Measurements from ENCODE around the gene ATXN3. TPM values are rescaled to one million over a fixed set of nuclear protein-coding genes. Genes with fewer than 3 reads are reported as not detected.

The ATXN3 gene
- total RNA-seq (40.6 and 63.3 TPM in 2 replicates), polyA plus RNA-seq (21.0 and 34.1 TPM in 2 replicates), polyA minus RNA-seq (ENCODE audit: low replicate concordance) (2.0 and 10.4 TPM in 2 replicates)
- 19.3 and 28.2 TPM in 2 replicates for polyA plus RNA-seq (2012)

GRCh38 chr14:92106143-92106926 lies at the start of gene ATXN3:
TSS of gene ATXN3 (minus strand) at chr14:92106582. CDS start at chr14:92106552, 30 bp downstream.
- Histone ChIP-seq H3K36me3 (ENCODE audit: control insufficient read depth, insufficient read depth, low read length) (no peaks in the 10 kb centered on the region), H3K9me3 (ENCODE audit: control insufficient read depth, insufficient read depth, low read depth, low read length) (no peaks in the 10 kb centered on the region), H3K27me3 (ENCODE audit: control insufficient read depth, insufficient read depth, low read length) (no peaks in the 10 kb centered on the region), H3K4me1 (ENCODE audit: control insufficient read depth, extremely low read depth, insufficient read depth, low read length) (peaks cover 4% of the 10 kb centered on the region), H4K20me1 (ENCODE audit: control insufficient read depth, extremely low read depth, insufficient read depth, low read length) (no peaks in the 10 kb centered on the region), H3K9ac (ENCODE audit: insufficient read depth, low read length) (peak within 1 kb of the TSS; percentile 86), H2AFZ (ENCODE audit: low read length) (peak within 1 kb of the TSS; percentile 66), H3K79me2 (ENCODE audit: control insufficient read depth, insufficient read depth, low read length) (peaks cover 20% of the 10 kb centered on the region), H3K4me2 (ENCODE audit: extremely low read depth, insufficient read depth, low read length) (peak within 1 kb of the TSS; percentile 69), H3K4me3 (replicated peaks in 1 of 4; ENCODE audit: control extremely low read depth in 1 of 4, insufficient read depth in 1 of 4, low read depth in 3 of 4, low read length in 4 of 4) (peak within 1 kb of the TSS; percentile 72 to 98 (median 82)), H3K27ac (ENCODE audit: insufficient read depth, low read length) (peak within 1 kb of the TSS; percentile 91)
- DNase-seq (ENCODE audit: low read depth in 2 of 2), result peak; percentile 99
- TF ChIP-seq, protein P1, sequence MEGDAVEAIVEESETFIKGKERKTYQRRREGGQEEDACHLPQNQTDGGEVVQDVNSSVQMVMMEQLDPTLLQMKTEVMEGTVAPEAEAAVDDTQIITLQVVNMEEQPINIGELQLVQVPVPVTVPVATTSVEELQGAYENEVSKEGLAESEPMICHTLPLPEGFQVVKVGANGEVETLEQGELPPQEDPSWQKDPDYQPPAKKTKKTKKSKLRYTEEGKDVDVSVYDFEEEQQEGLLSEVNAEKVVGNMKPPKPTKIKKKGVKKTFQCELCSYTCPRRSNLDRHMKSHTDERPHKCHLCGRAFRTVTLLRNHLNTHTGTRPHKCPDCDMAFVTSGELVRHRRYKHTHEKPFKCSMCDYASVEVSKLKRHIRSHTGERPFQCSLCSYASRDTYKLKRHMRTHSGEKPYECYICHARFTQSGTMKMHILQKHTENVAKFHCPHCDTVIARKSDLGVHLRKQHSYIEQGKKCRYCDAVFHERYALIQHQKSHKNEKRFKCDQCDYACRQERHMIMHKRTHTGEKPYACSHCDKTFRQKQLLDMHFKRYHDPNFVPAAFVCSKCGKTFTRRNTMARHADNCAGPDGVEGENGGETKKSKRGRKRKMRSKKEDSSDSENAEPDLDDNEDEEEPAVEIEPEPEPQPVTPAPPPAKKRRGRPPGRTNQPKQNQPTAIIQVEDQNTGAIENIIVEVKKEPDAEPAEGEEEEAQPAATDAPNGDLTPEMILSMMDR (conservative IDR thresholded peaks at IDR 0.05 in 1 of 2, IDR thresholded peaks at IDR 0.05 in 1 of 2; ENCODE audit: low read depth in 1 of 2, low read length in 2 of 2), result peak; percentile 63 to 83
- no peak for TF ChIP-seq EZH2 (IDR thresholded peaks at IDR 0.05; ENCODE audit: low read length, missing control alignments)

- H3K9ac ChIP-seq (ENCODE audit: insufficient read depth, low read length), result no peak overlapping the region
- no peaks in the 10 kb centered on the region for H4K20me1 ChIP-seq (ENCODE audit: control insufficient read depth, extremely low read depth, insufficient read depth, low read length)
- H3K27me3 ChIP-seq (ENCODE audit: control insufficient read depth, insufficient read depth, low read length), result no peaks in the 10 kb centered on the region
- DNase-seq (ENCODE audit: low read depth in 2 of 2), result peak; percentile 21 to 37
- peaks cover 7% of the 10 kb centered on the region for H3K36me3 ChIP-seq (ENCODE audit: control insufficient read depth, insufficient read depth, low read length)
- H3K4me3 ChIP-seq (replicated peaks in 1 of 4; ENCODE audit: control extremely low read depth in 1 of 4, insufficient read depth in 1 of 4, low read depth in 3 of 4, low read length in 4 of 4), result no peak overlapping the region
- H3K9me3 ChIP-seq (ENCODE audit: control insufficient read depth, insufficient read depth, low read depth, low read length), result no peaks in the 10 kb centered on the region
- H2AFZ ChIP-seq (ENCODE audit: low read length), result no peak overlapping the region
- H3K79me2 ChIP-seq (ENCODE audit: control insufficient read depth, insufficient read depth, low read length), result no peaks in the 10 kb centered on the region
- H3K27ac ChIP-seq (ENCODE audit: insufficient read depth, low read length), result no peak overlapping the region
- no peaks in the 10 kb centered on the region for H3K4me1 ChIP-seq (ENCODE audit: control insufficient read depth, extremely low read depth, insufficient read depth, low read length)
- H3K4me2 ChIP-seq (ENCODE audit: extremely low read depth, insufficient read depth, low read length), result no peak overlapping the region
- TF ChIP-seq EZH2 (IDR thresholded peaks at IDR 0.05; ENCODE audit: low read length, missing control alignments), result no peak
- TF ChIP-seq, protein P1 (conservative IDR thresholded peaks at IDR 0.05 in 1 of 2, IDR thresholded peaks at IDR 0.05 in 1 of 2; ENCODE audit: low read depth in 1 of 2, low read length in 2 of 2), result no peak
Observed at GRCh38 chr14:92154283-92154942, 48.0 kb upstream of the ATXN3 start.

GRCh38 chr14:92153581-92153980 lies 47.2 kb upstream of the ATXN3 start:
- H4K20me1 ChIP-seq (ENCODE audit: control insufficient read depth, extremely low read depth, insufficient read depth, low read length), result no peaks in the 10 kb centered on the region
- no peak overlapping the region for H3K4me2 ChIP-seq (ENCODE audit: extremely low read depth, insufficient read depth, low read length)
- no peak overlapping the region for H3K27ac ChIP-seq (ENCODE audit: insufficient read depth, low read length)
- H3K4me3 ChIP-seq (replicated peaks in 1 of 4; ENCODE audit: control extremely low read depth in 1 of 4, insufficient read depth in 1 of 4, low read depth in 3 of 4, low read length in 4 of 4), result no peak overlapping the region
- no peak overlapping the region for H2AFZ ChIP-seq (ENCODE audit: low read length)
- peaks cover 9% of the 10 kb centered on the region for H3K36me3 ChIP-seq (ENCODE audit: control insufficient read depth, insufficient read depth, low read length)
- no peaks in the 10 kb centered on the region for H3K4me1 ChIP-seq (ENCODE audit: control insufficient read depth, extremely low read depth, insufficient read depth, low read length)
- H3K9me3 ChIP-seq (ENCODE audit: control insufficient read depth, insufficient read depth, low read depth, low read length), result no peaks in the 10 kb centered on the region
- TF ChIP-seq, protein P1 (conservative IDR thresholded peaks at IDR 0.05 in 1 of 2, IDR thresholded peaks at IDR 0.05 in 1 of 2; ENCODE audit: low read depth in 1 of 2, low read length in 2 of 2), result no peak
- no peak for TF ChIP-seq EZH2 (IDR thresholded peaks at IDR 0.05; ENCODE audit: low read length, missing control alignments)
- DNase-seq (ENCODE audit: low read depth in 2 of 2), result no peak
- H3K79me2 ChIP-seq (ENCODE audit: control insufficient read depth, insufficient read depth, low read length), result no peaks in the 10 kb centered on the region
- H3K9ac ChIP-seq (ENCODE audit: insufficient read depth, low read length), result no peak overlapping the region
- no peaks in the 10 kb centered on the region for H3K27me3 ChIP-seq (ENCODE audit: control insufficient read depth, insufficient read depth, low read length)
